GM12878 (cell line): ENCODE measurements around the gene MYB. TPM values are rescaled to one million over a fixed set of nuclear protein-coding genes. Genes with fewer than 3 reads are reported as not detected.
A peak's percentile ranks its signal among the peaks of the same experiment; 100 is the strongest.

Source experiments
- CBX3 ChIP-seq: fragments of 200-600 bp; sonication (generic); IDR thresholded peaks from 2 replicates; pipeline ENCODE4 v1.6.1; 2016; ENCODE audit warnings: low read depth, borderline replicate concordance
- CREM ChIP-seq: IDR thresholded peaks from 2 replicates; pipeline ENCODE4 v1.6.1; 2014; ENCODE audit warnings: antibody characterized with exemption, low read depth
- E2F4 ChIP-seq: IDR thresholded peaks from 2 replicates; pipeline ENCODE4 v1.6.1; 2012; ENCODE audit warnings: low read depth, low read length, improper control_type of control experiment
- IKZF2 ChIP-seq, 2 experiments: fragments of 450-650 bp; IDR thresholded peaks; 2 replicates each; pipeline ENCODE4 v1.6.1; 2017; ENCODE audit warnings: mild to moderate bottlenecking in 2 of 2, moderate library complexity in 2 of 2
- JUNB ChIP-seq: IDR thresholded peaks from 2 replicates; pipeline ENCODE4 v1.6.1; 2016; ENCODE audit warnings: antibody characterized with exemption, mild to moderate bottlenecking
- KLF5 ChIP-seq: fragments of 450-650 bp; IDR thresholded peaks from 2 replicates; pipeline ENCODE4 v1.6.1; 2014; ENCODE audit warnings: mild to moderate bottlenecking; ENCODE audit not compliant: partially characterized antibody
- MTA3 ChIP-seq: IDR thresholded peaks from 2 replicates; pipeline ENCODE4 v1.6.1; 2012; ENCODE audit warnings: low read length, inconsistent platforms, borderline replicate concordance
- PRDM15 ChIP-seq: fragments of 450-650 bp; formaldehyde crosslinking; IDR thresholded peaks from 2 replicates; pipeline ENCODE4 v1.4.0; 2020; ENCODE audit warnings: mild to moderate bottlenecking, moderate library complexity
- RAD51 ChIP-seq: fragments of 450-650 bp; IDR thresholded peaks from 2 replicates; pipeline ENCODE4 v1.6.1; 2016; ENCODE audit warnings: moderate library complexity, mild to moderate bottlenecking, inconsistent platforms
- RELA ChIP-seq: fragments of 450-650 bp; IDR thresholded peaks from 2 replicates; pipeline ENCODE4 v1.8.0; 2014; ENCODE audit warnings: borderline replicate concordance; ENCODE audit not compliant: partially characterized antibody
- SPI1 ChIP-seq: IDR thresholded peaks from 2 replicates; pipeline ENCODE4 v1.6.1; 2011; ENCODE audit warnings: low read depth, mild to moderate bottlenecking, low read length, moderate library complexity, borderline replicate concordance; ENCODE audit not compliant: insufficient read depth
- SREBF1 ChIP-seq: IDR thresholded peaks from 2 replicates; pipeline ENCODE4 v1.6.1; 2012; ENCODE audit warnings: mild to moderate bottlenecking, low read length
- SRF ChIP-seq, 2 experiments: IDR thresholded peaks; 2 replicates each; pipeline ENCODE4 v1.6.1; 2011; ENCODE audit warnings: low read depth in 2 of 2, low read length in 2 of 2, mild to moderate bottlenecking in 1 of 2, moderate library complexity in 1 of 2
- WRNIP1 ChIP-seq: IDR thresholded peaks from 2 replicates; pipeline ENCODE4 v1.6.1; 2011; ENCODE audit warnings: low read depth, low read length, improper control_type of control experiment, borderline replicate concordance
- ZBED1 ChIP-seq: IDR thresholded peaks from 2 replicates; pipeline ENCODE4 v1.6.1; 2016; ENCODE audit warnings: borderline replicate concordance
- ZBTB4 ChIP-seq: fragments of 450-650 bp; formaldehyde crosslinking; IDR thresholded peaks from 2 replicates; pipeline ENCODE4 v1.4.0; 2022; ENCODE audit warnings: mild to moderate bottlenecking, moderate library complexity
- ZBTB40 ChIP-seq: fragments of 450-650 bp; IDR thresholded peaks from 2 replicates; pipeline ENCODE4 v1.6.1; 2016; ENCODE audit warnings: mild to moderate bottlenecking, moderate library complexity, borderline replicate concordance
- ZNF207 ChIP-seq: fragments of 450-650 bp; IDR thresholded peaks from 2 replicates; pipeline ENCODE4 v1.6.1; 2014; ENCODE audit warnings: antibody characterized with exemption, mild to moderate bottlenecking, borderline replicate concordance
- ZNF217 ChIP-seq: fragments of 450-650 bp; IDR thresholded peaks from 2 replicates; pipeline ENCODE4 v1.6.1; 2017; ENCODE audit warnings: antibody characterized with exemption, mild to moderate bottlenecking
- polyA plus RNA-seq, 11 experiments: library from polyadenylated mRNA; depleted of rRNA in 4 of 11; unstranded in 6 of 11; stranded (reverse) in 5 of 11; fragments of >200 nt; fragmentation: Nextera tagmentation in 4 of 11; fragmentation: Illumina TruSeq in 1 of 11; extraction: Ambion mirVana in 4 of 11; extraction: Trizol in 1 of 11; gene quantifications; 1 replicate in 1 of 11; 2 replicates in 10 of 11; pipeline versions ENCODE4 v1.2.1 to v1.2.3, GENCODE V29; 2011 to 2016; ENCODE audit warnings: inconsistent platforms in 2 of 11, missing spikeins in 2 of 11, low read depth in 1 of 11
- total RNA-seq, 4 experiments: library from RNA; depleted of rRNA in 3 of 4; stranded (reverse); fragments of >200 nt in 3 of 4; fragmentation: Illumina TruSeq in 1 of 4; extraction: Trizol in 1 of 4; gene quantifications; 2 replicates each; pipeline versions ENCODE4 v1.2.1 to v1.2.3, GENCODE V29; 2013 to 2021

Gene MYB
- total and polyA plus RNA-seq, 10 of the 15 experiments (the other 5 are each of a cell fraction or from before 2014, with no cell fraction given) = 7.0 to 29.8 (median 21.5) TPM

GRCh38 chr6:135226537-135226936 lies 45.4 kb downstream of the MYB start (continued):
- no peak for TF ChIP-seq E2F4
- no peak for TF ChIP-seq ZNF207
- no peak for TF ChIP-seq ZBTB4 (CRISPR knock-in tag)
- no peak for TF ChIP-seq RELA
- no peak for TF ChIP-seq CBX3
- peak; percentile 24; the same call in 1 of the 2 replicates for TF ChIP-seq ZBED1
- peak; percentile 21; the same call in 1 of the 2 replicates for TF ChIP-seq SREBF1
- no peak; the same call in 1 of the 2 replicates for TF ChIP-seq CREM
- TF ChIP-seq SRF (IDR thresholded peaks at IDR 0.05; ENCODE audit: low read depth in 2 of 2, low read length in 2 of 2) = no peak
- TF ChIP-seq IKZF2 (IDR thresholded peaks at IDR 0.05) = peak; percentile 48 to 69; a peak in 3 of 4 replicates
- TF ChIP-seq PRDM15 (CRISPR knock-in tag) = no peak
- TF ChIP-seq WRNIP1 = no peak
- no peak for TF ChIP-seq KLF5
- no peak for TF ChIP-seq RAD51
- TF ChIP-seq ZBTB40 = no peak
- TF ChIP-seq SPI1 = no peak
- TF ChIP-seq ZNF217 = no peak
- 0 out of 2 replicates have a peak, but pooled peaks have one; percentile 19 for TF ChIP-seq JUNB
- TF ChIP-seq MTA3 = no peak
